Endodermal cell (in vitro differentiated cells): ENCODE data around the gene GIT1. TPM values are rescaled to one million over a fixed set of nuclear protein-coding genes. Genes with fewer than 3 reads are reported as not detected.

ENCODE experiments used
- DNase-seq: peaks from one replicate; pipeline ENCODE4 v3.0.0-alpha.2; 2017
- H3K27ac ChIP-seq: 2 replicates; pipeline ENCODE4 v1.5.1; 2013; ENCODE audit warnings: mild to moderate bottlenecking, low read depth, low read length, moderate library complexity
- H3K27me3 ChIP-seq: 2 replicates; pipeline ENCODE4 v1.6.1; 2013; ENCODE audit warnings: mild to moderate bottlenecking, low read length, moderate library complexity; ENCODE audit not compliant: insufficient read depth, control insufficient read depth, poor library complexity, severe bottlenecking
- H3K36me3 ChIP-seq: 2 replicates; pipeline ENCODE4 v1.7.0; 2013; ENCODE audit warnings: mild to moderate bottlenecking, low read length, moderate library complexity; ENCODE audit not compliant: control insufficient read depth, insufficient read depth
- H3K4me1 ChIP-seq: one replicate; pipeline ENCODE4 v1.7.0; 2013; ENCODE audit warnings: low read length; ENCODE audit not compliant: control insufficient read depth, insufficient read depth
- H3K4me3 ChIP-seq: 2 replicates; pipeline ENCODE4 v1.5.1; 2013; ENCODE audit warnings: mild to moderate bottlenecking, low read length, moderate library complexity
- H3K9ac ChIP-seq: 2 replicates; pipeline ENCODE4 v1.6.1; 2013; ENCODE audit warnings: mild to moderate bottlenecking, low read length, moderate library complexity; ENCODE audit not compliant: poor library complexity, severe bottlenecking; ENCODE audit errors: extremely low read depth
- H3K9me3 ChIP-seq: 2 replicates; pipeline ENCODE4 v1.6.1; 2013; ENCODE audit warnings: mild to moderate bottlenecking, low read length, moderate library complexity; ENCODE audit not compliant: control insufficient read depth
- H3K27ac Mint-ChIP-seq: 2 replicates; pipeline ENCODE4 v1.8.0; 2020; ENCODE audit warnings: mixed read lengths
- H3K27me3 Mint-ChIP-seq: 2 replicates; pipeline ENCODE4 v1.8.0; 2021; ENCODE audit warnings: mild to moderate bottlenecking, mixed read lengths; ENCODE audit not compliant: insufficient read depth
- H3K36me3 Mint-ChIP-seq: 2 replicates; pipeline ENCODE4 v1.8.0; 2020; ENCODE audit warnings: low read depth, mixed read lengths
- H3K4me1 Mint-ChIP-seq: 2 replicates; pipeline ENCODE4 v1.8.0; 2020; ENCODE audit warnings: mixed read lengths
- H3K4me3 Mint-ChIP-seq: 2 replicates; pipeline ENCODE4 v1.8.0; 2020; ENCODE audit warnings: mild to moderate bottlenecking, moderate library complexity, mixed read lengths
- H3K9me3 Mint-ChIP-seq: 2 replicates; pipeline ENCODE4 v1.8.0; 2020; ENCODE audit warnings: mild to moderate bottlenecking, mixed read lengths
- WGBS, 2 experiments: methylation state at CpG; one replicate each; pipeline versions ENCODE4 v1.1.5 to v1.1.7; 2013; ENCODE audit warnings: missing lambda C conversion rate in 2 of 2, mixed read lengths in 1 of 2; ENCODE audit not compliant: insufficient coverage in 1 of 2, insufficient read length in 1 of 2; 5-methylcytosine and 5-hydroxymethylcytosine counted together
- total RNA-seq, 2 donors: library from RNA; stranded (reverse); fragmentation: NEBNext Ultra II Directional in 1 of 2; extraction: Animal tissue kit (Norgen Biotek cat#: 25700) in 1 of 2; gene quantifications; 2 replicates in 1 of 2; 3 replicates in 1 of 2; pipeline ENCODE4 v1.2.1, GENCODE V29; 2021
- TF ChIP-seq, protein P1 (sequence below): fragments of 200-600 bp; sonication (generic); conservative IDR thresholded peaks from 2 replicates; pipeline ENCODE4 v1.5.0; 2021; ENCODE audit warnings: antibody characterized with exemption, mild to moderate bottlenecking

The GIT1 gene
- total RNA-seq, 2 donors from 2014 or later: 45.0 to 61.8 TPM

DNA sequence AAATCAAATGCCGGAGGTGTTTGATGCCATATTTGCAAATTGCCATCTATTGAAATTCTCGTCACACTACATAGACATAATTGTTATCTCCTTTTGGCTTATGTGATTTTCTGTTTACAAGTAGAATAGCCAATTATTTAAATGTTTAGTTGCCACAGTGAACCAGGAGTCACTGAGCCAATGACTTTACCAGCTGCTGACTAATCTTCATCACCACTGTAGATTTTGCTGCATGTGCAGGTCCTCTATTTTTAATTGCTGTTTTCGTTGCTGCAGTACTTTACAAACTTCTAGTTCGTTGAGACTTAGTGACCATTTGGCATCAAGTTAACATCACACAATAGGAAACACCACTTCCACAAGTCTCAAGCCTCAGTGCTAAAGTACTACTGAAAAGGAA is 45.4 kb downstream of the GIT1 start:
- H3K9ac ChIP-seq: no peak overlapping the region
- WGBS, 2 experiments: 89 to 95% methylated on average over 3 to 4 of the region's 4 CpGs
- no peaks in the 10 kb centered on the region for H3K4me1 ChIP-seq
- H3K4me3 ChIP-seq: no peak overlapping the region
- no peaks in the 10 kb centered on the region for H3K9me3 ChIP-seq
- H3K27me3 Mint-ChIP-seq: no peaks in the 10 kb centered on the region
- H3K27me3 ChIP-seq: no peaks in the 10 kb centered on the region
- H3K4me1 Mint-ChIP-seq: peaks cover 4% of the 10 kb centered on the region
- DNase-seq: no peak
- H3K4me3 Mint-ChIP-seq: no peak overlapping the region
- H3K27ac ChIP-seq: no peak overlapping the region
- no peaks in the 10 kb centered on the region for H3K9me3 Mint-ChIP-seq
- peaks cover 80% of the 10 kb centered on the region for H3K36me3 ChIP-seq
- no peak overlapping the region for H3K27ac Mint-ChIP-seq
- H3K36me3 Mint-ChIP-seq: peaks cover 43% of the 10 kb centered on the region
- TF ChIP-seq, protein P1, sequence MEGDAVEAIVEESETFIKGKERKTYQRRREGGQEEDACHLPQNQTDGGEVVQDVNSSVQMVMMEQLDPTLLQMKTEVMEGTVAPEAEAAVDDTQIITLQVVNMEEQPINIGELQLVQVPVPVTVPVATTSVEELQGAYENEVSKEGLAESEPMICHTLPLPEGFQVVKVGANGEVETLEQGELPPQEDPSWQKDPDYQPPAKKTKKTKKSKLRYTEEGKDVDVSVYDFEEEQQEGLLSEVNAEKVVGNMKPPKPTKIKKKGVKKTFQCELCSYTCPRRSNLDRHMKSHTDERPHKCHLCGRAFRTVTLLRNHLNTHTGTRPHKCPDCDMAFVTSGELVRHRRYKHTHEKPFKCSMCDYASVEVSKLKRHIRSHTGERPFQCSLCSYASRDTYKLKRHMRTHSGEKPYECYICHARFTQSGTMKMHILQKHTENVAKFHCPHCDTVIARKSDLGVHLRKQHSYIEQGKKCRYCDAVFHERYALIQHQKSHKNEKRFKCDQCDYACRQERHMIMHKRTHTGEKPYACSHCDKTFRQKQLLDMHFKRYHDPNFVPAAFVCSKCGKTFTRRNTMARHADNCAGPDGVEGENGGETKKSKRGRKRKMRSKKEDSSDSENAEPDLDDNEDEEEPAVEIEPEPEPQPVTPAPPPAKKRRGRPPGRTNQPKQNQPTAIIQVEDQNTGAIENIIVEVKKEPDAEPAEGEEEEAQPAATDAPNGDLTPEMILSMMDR: no peak

DNA sequence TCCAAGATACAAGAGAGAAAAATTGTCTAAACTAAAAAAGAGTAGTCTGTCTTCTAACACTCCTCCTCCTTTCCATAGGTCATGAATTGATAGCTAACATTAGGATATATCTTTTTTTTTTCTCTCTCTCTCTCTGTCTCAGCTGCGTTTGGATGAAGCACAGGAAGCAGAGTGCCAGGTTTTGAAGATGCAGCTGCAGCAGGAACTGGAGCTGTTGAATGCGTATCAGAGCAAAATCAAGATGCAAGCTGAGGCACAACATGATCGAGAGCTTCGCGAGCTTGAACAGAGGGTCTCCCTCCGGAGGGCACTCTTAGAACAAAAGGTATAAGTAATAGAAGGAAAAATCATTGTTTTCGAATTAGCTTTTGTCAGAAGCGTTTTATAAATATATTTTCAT is 55.5 kb downstream of the GIT1 start:
- Mint-ChIP-seq H3K4me3 (no peak overlapping the region), H3K27ac (no peak overlapping the region), H3K4me1 (peaks cover 2% of the 10 kb centered on the region), H3K9me3 (peaks cover 24% of the 10 kb centered on the region), H3K36me3 (peaks cover 73% of the 10 kb centered on the region), H3K27me3 (no peaks in the 10 kb centered on the region)
- peaks cover 26% of the 10 kb centered on the region for H3K9me3 ChIP-seq
- no peak overlapping the region for H3K4me3 ChIP-seq
- no peak overlapping the region for H3K9ac ChIP-seq
- H3K4me1 ChIP-seq: no peaks in the 10 kb centered on the region
- no peaks in the 10 kb centered on the region for H3K27me3 ChIP-seq
- DNase-seq: no peak
- H3K27ac ChIP-seq: no peak overlapping the region
- WGBS, 2 experiments: 99 to 100% methylated on average over 7 to 8 of the region's 8 CpGs
- TF ChIP-seq, protein P1: no peak
- peaks cover 72% of the 10 kb centered on the region for H3K36me3 ChIP-seq

DNA sequence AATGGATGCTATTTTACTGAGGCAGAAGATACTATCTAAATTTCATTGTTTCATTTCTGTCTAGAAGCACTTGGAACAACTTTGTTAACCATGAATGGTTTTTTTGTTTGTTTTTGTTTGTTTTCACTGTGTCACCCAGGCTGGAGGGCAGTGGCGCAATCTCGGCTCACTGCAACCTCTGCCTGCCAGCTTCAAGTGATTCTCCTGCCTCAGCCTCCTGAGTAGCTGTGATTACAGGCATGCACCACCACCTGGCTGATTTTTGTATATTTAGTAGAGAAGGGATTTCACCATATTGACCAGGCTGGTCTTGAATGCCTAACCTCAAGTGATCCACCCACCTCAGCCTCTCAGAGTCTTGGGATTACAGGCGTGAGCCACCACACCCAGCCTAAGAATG is 63.1 kb downstream of the GIT1 start:
- Mint-ChIP-seq H3K27me3 (no peaks in the 10 kb centered on the region), H3K4me1 (no peaks in the 10 kb centered on the region), H3K4me3 (no peak overlapping the region), H3K27ac (no peak overlapping the region), H3K36me3 (peaks cover 66% of the 10 kb centered on the region), H3K9me3 (peaks cover 6% of the 10 kb centered on the region)
- no peak overlapping the region for H3K4me3 ChIP-seq
- H3K27me3 ChIP-seq: no peaks in the 10 kb centered on the region
- H3K9me3 ChIP-seq: peaks cover 9% of the 10 kb centered on the region
- H3K4me1 ChIP-seq: no peaks in the 10 kb centered on the region
- no peak for DNase-seq
- 92 to 94% methylated on average over 3 of the region's 3 CpGs for WGBS, 2 experiments
- H3K27ac ChIP-seq: no peak overlapping the region
- H3K9ac ChIP-seq: no peak overlapping the region
- peaks cover 85% of the 10 kb centered on the region for H3K36me3 ChIP-seq
- TF ChIP-seq, protein P1: no peak
